K562 (cell line): ENCODE measurements around the gene PCBP3. TPM values are rescaled to one million over a fixed set of nuclear protein-coding genes. Genes with fewer than 3 reads are reported as not detected.

Experiments
- CBX8 ChIP-seq: fragments of 200-600 bp; sonication (generic); IDR thresholded peaks from 2 replicates; pipeline ENCODE4 v1.6.1; 2012; ENCODE audit warnings: borderline replicate concordance, mixed run types, low read depth, mild to moderate bottlenecking, moderate library complexity, mixed read lengths, low read length, control low read depth, inconsistent platforms; ENCODE audit not compliant: poor library complexity, severe bottlenecking; ENCODE audit errors: extremely low read depth
- CCAR2 ChIP-seq: fragments of 200-400 bp; formaldehyde crosslinking; IDR thresholded peaks from 2 replicates; pipeline ENCODE4 v1.6.1; 2017; ENCODE audit warnings: mild to moderate bottlenecking, low read depth, low read length
- CHD1 ChIP-seq: fragments of 200-600 bp; sonication (generic); IDR thresholded peaks from one replicate; pipeline ENCODE4 v1.6.1; 2012; ENCODE audit warnings: mild to moderate bottlenecking, moderate library complexity, low read length, inconsistent platforms
- COPS2 ChIP-seq: fragments of 450-650 bp; conservative IDR thresholded peaks from 2 replicates; pipeline ENCODE4 v1.6.1; 2016; ENCODE audit warnings: mild to moderate bottlenecking, moderate library complexity
- FOS ChIP-seq: IDR thresholded peaks from 3 replicates; pipeline ENCODE4 v1.6.1; 2011; ENCODE audit not compliant: insufficient read length; ENCODE audit errors: extremely low read depth
- MAZ ChIP-seq, 2 experiments: fragments of 450-650 bp in 1 of 2; sonication (generic) in 1 of 2; formaldehyde crosslinking; IDR thresholded peaks in 1 of 2; conservative IDR thresholded peaks in 1 of 2; 2 replicates each; pipeline versions ENCODE4 v1.4.0 to v1.5.0; 2020; ENCODE audit warnings: mild to moderate bottlenecking in 1 of 2, missing genetic modification reagents in 1 of 2
- MCM3 ChIP-seq: fragments of 450-650 bp; IDR thresholded peaks from 2 replicates; pipeline ENCODE4 v1.6.1; 2016
- NFXL1 ChIP-seq: fragments of 450-650 bp; formaldehyde crosslinking; IDR thresholded peaks from 2 replicates; pipeline ENCODE4 v1.4.0; 2021; ENCODE audit warnings: mild to moderate bottlenecking
- YY1 ChIP-seq, 3 experiments: IDR thresholded peaks; 2 replicates each; pipeline ENCODE4 v1.6.1; 2011; ENCODE audit warnings: low read length in 2 of 3, mild to moderate bottlenecking in 2 of 3, moderate library complexity in 2 of 3, borderline replicate concordance in 1 of 3, control low read depth in 1 of 3, low read depth in 1 of 3; ENCODE audit not compliant: insufficient read depth in 3 of 3, insufficient replicate concordance in 2 of 3, control insufficient read depth in 1 of 3, insufficient read length in 1 of 3; ENCODE audit errors: extremely low read depth in 1 of 3
- ZNF217 ChIP-seq: sonication (generic); formaldehyde crosslinking; IDR thresholded peaks from 2 replicates; pipeline ENCODE4 v1.8.0; 2022; ENCODE audit warnings: mild to moderate bottlenecking, missing genetic modification reagents
- polyA plus RNA-seq, 8 experiments: library from polyadenylated mRNA; depleted of rRNA in 4 of 8; stranded (reverse) in 5 of 8; unstranded in 3 of 8; fragments of >200 nt; fragmentation: Nextera tagmentation in 2 of 8; fragmentation: Illumina TruSeq in 1 of 8; extraction: Ambion mirVana in 2 of 8; extraction: Trizol in 1 of 8; gene quantifications; 2 replicates each; pipeline versions ENCODE4 v1.2.1 to v1.2.3, GENCODE V29; 2011 to 2014; ENCODE audit warnings: inconsistent platforms in 1 of 8, missing spikeins in 1 of 8
- total RNA-seq, 7 experiments: library from RNA; depleted of rRNA in 6 of 7; stranded (reverse); fragments of >200 nt in 6 of 7; fragmentation: Illumina TruSeq in 2 of 7; extraction: Trizol in 2 of 7; gene quantifications; 2 replicates each; pipeline versions ENCODE4 v1.2.1 to v1.2.3, GENCODE V29; 2011 to 2021; ENCODE audit warnings: low replicate concordance in 1 of 7
- TF ChIP-seq, protein P1 (sequence below): fragments of 250-450 bp; sonication (Bioruptor Pico); IDR thresholded peaks from 2 replicates; pipeline ENCODE4 v1.4.0; 2020; ENCODE audit warnings: mild to moderate bottlenecking, moderate library complexity
- TF ChIP-seq, protein P2 (sequence below): fragments of 250-450 bp; sonication (Bioruptor Pico); IDR thresholded peaks from 2 replicates; pipeline ENCODE4 v1.4.0; 2020; ENCODE audit warnings: mild to moderate bottlenecking, moderate library complexity, borderline replicate concordance
- TF ChIP-seq, protein P3 (sequence below): fragments of 450-650 bp; IDR thresholded peaks from 2 replicates; pipeline ENCODE4 v1.6.1; 2016; ENCODE audit warnings: mild to moderate bottlenecking

Gene PCBP3
- total and polyA plus RNA-seq, 9 of the 15 experiments (the other 6 are each of a cell fraction or from before 2014, with no cell fraction given), result 0.18 TPM; not detected in 8

DNA sequence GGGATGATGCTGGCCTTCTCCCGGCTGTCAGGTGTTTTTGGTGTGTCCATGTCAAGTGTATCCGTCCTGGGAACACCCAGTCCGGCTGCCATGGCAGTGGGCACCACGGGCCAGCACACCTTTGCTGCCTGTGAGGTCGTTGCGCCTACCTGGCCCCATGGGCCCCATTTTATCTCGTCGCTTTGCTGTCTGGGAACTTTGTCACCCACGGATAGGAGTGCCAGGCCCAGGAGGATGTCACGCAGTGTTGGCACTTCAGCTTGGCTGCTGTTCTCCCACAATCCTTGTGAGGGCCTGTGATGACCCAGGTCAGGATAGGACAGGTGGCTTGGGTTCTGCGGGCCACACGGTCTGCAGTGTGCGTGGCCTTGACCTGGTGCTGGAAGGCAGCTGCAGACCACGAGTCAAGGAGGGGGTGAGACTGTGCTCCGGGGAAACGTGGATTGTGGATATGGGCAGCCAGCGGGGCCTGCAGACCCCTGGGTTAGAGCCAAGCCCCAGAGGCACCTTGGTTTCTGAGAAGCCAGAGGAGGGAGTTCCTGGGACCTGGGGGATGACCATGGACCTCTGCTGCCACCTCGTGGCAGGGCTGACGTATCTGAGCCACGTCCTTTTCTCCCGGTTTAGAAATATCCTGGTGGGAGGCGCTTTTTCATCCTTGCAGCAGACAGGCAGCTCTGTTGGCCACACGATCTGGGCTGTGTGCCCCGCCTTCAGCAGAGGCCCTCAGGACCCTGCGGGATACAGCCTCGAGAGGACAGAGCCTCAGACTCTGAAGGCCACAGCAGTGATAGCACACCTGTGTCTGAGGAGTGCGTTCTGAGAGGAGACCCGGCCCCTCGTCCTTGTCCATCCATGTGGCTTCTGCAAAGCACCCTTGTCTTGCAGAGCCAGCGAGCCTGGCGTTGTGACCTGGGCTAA lies 176.9 kb downstream of the PCBP3 start (continued):
- TF ChIP-seq, protein P1, sequence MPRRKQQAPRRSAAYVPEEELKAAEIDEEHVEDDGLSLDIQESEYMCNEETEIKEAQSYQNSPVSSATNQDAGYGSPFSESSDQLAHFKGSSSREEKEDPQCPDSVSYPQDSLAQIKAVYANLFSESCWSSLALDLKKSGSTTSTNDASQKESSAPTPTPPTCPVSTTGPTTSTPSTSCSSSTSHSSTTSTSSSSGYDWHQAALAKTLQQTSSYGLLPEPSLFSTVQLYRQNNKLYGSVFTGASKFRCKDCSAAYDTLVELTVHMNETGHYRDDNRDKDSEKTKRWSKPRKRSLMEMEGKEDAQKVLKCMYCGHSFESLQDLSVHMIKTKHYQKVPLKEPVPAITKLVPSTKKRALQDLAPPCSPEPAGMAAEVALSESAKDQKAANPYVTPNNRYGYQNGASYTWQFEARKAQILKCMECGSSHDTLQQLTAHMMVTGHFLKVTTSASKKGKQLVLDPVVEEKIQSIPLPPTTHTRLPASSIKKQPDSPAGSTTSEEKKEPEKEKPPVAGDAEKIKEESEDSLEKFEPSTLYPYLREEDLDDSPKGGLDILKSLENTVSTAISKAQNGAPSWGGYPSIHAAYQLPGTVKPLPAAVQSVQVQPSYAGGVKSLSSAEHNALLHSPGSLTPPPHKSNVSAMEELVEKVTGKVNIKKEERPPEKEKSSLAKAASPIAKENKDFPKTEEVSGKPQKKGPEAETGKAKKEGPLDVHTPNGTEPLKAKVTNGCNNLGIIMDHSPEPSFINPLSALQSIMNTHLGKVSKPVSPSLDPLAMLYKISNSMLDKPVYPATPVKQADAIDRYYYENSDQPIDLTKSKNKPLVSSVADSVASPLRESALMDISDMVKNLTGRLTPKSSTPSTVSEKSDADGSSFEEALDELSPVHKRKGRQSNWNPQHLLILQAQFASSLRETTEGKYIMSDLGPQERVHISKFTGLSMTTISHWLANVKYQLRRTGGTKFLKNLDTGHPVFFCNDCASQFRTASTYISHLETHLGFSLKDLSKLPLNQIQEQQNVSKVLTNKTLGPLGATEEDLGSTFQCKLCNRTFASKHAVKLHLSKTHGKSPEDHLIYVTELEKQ (CRISPR knock-in tag), result no peak
- TF ChIP-seq, protein P2, sequence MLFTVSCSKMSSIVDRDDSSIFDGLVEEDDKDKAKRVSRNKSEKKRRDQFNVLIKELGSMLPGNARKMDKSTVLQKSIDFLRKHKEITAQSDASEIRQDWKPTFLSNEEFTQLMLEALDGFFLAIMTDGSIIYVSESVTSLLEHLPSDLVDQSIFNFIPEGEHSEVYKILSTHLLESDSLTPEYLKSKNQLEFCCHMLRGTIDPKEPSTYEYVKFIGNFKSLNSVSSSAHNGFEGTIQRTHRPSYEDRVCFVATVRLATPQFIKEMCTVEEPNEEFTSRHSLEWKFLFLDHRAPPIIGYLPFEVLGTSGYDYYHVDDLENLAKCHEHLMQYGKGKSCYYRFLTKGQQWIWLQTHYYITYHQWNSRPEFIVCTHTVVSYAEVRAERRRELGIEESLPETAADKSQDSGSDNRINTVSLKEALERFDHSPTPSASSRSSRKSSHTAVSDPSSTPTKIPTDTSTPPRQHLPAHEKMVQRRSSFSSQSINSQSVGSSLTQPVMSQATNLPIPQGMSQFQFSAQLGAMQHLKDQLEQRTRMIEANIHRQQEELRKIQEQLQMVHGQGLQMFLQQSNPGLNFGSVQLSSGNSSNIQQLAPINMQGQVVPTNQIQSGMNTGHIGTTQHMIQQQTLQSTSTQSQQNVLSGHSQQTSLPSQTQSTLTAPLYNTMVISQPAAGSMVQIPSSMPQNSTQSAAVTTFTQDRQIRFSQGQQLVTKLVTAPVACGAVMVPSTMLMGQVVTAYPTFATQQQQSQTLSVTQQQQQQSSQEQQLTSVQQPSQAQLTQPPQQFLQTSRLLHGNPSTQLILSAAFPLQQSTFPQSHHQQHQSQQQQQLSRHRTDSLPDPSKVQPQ, result no peak
- TF ChIP-seq CCAR2, result no peak
- TF ChIP-seq NFXL1 (CRISPR knock-in tag), result no peak
- TF ChIP-seq, protein P3, sequence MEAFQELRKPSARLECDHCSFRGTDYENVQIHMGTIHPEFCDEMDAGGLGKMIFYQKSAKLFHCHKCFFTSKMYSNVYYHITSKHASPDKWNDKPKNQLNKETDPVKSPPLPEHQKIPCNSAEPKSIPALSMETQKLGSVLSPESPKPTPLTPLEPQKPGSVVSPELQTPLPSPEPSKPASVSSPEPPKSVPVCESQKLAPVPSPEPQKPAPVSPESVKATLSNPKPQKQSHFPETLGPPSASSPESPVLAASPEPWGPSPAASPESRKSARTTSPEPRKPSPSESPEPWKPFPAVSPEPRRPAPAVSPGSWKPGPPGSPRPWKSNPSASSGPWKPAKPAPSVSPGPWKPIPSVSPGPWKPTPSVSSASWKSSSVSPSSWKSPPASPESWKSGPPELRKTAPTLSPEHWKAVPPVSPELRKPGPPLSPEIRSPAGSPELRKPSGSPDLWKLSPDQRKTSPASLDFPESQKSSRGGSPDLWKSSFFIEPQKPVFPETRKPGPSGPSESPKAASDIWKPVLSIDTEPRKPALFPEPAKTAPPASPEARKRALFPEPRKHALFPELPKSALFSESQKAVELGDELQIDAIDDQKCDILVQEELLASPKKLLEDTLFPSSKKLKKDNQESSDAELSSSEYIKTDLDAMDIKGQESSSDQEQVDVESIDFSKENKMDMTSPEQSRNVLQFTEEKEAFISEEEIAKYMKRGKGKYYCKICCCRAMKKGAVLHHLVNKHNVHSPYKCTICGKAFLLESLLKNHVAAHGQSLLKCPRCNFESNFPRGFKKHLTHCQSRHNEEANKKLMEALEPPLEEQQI, result no peak
- TF ChIP-seq MCM3, result no peak
- TF ChIP-seq FOS, result no peak
- no peak for TF ChIP-seq CHD1
- no peak for TF ChIP-seq YY1 (IDR thresholded peaks at IDR 0.05; ENCODE audit: borderline replicate concordance in 1 of 3, control insufficient read depth in 1 of 3, extremely low read depth in 1 of 3, insufficient read depth in 3 of 3, insufficient read length in 1 of 3, insufficient replicate concordance in 2 of 3, low read depth in 1 of 3, low read length in 2 of 3)
- TF ChIP-seq COPS2, result no peak
- TF ChIP-seq CBX8, result no peak
- TF ChIP-seq MAZ (CRISPR knock-in tag; conservative IDR thresholded peaks at IDR 0.05 in 1 of 2, IDR thresholded peaks at IDR 0.05 in 1 of 2), result no peak
- TF ChIP-seq ZNF217 (CRISPR knock-in tag), result no peak
